Measurements from ENCODE around the gene SLC25A38. TPM values are rescaled to one million over a fixed set of nuclear protein-coding genes. Genes with fewer than 3 reads are reported as not detected.

The SLC25A38 gene
- total RNA-seq, 1 donor from 2014 or later, result 21.1 TPM

DNA sequence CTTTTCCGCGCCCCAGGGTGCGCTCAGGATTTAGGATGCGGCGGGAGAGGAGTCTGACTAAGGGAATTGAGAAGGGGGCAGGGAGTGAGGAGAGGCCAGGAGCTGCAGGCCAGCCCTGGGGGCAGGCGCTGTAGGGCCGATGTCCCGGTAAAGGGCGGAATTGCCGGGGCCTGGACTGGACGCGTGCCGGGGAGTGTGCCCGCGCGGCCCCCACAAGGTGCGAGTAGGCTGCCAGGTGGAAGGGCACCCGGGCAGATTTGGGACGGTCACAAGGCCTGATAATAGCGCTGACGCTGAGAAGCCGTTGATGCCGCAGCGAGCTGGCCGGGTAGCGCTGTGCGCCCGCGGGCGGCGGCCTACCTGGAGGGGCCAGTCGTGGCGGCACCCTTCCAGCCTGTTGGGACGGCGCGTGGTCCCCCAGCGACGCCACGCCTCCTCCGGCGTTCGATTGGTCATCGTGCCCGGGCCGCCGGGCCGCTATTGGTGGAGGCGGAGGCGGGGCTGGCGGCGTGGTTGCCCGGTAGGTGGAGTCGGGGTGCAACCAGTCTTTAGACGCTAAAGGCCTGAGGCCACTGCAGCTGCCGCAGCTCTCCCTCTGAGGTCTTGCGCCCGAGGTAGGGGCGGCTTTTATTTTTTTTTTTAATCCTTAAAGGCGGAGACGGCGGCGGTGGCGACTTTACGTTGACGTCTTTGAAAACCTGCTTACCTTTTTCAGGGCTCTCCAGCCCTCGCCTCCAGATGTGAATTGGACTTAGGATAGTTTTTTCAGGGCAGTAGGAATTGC lies 903 bp downstream of the SLC25A38 start:
- Mint-ChIP-seq H3K4me1 (ENCODE audit: low read depth, unreplicated experiment) (peaks cover 7% of the 10 kb centered on the region), H3K9me3 (ENCODE audit: unreplicated experiment) (peaks cover 3% of the 10 kb centered on the region), H3K4me3 (ENCODE audit: unreplicated experiment) (peak overlapping the region; percentile 98), H3K36me3 (ENCODE audit: unreplicated experiment) (no peaks in the 10 kb centered on the region), H3K27me3 (ENCODE audit: unreplicated experiment) (peaks cover 5% of the 10 kb centered on the region), H3K27ac (ENCODE audit: unreplicated experiment) (peak overlapping the region; percentile 97)
- peak; percentile 99 for DNase-seq
- TF ChIP-seq, protein P1, sequence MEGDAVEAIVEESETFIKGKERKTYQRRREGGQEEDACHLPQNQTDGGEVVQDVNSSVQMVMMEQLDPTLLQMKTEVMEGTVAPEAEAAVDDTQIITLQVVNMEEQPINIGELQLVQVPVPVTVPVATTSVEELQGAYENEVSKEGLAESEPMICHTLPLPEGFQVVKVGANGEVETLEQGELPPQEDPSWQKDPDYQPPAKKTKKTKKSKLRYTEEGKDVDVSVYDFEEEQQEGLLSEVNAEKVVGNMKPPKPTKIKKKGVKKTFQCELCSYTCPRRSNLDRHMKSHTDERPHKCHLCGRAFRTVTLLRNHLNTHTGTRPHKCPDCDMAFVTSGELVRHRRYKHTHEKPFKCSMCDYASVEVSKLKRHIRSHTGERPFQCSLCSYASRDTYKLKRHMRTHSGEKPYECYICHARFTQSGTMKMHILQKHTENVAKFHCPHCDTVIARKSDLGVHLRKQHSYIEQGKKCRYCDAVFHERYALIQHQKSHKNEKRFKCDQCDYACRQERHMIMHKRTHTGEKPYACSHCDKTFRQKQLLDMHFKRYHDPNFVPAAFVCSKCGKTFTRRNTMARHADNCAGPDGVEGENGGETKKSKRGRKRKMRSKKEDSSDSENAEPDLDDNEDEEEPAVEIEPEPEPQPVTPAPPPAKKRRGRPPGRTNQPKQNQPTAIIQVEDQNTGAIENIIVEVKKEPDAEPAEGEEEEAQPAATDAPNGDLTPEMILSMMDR (IDR thresholded peaks at IDR 0.05; ENCODE audit: partially characterized antibody, unreplicated experiment), result no peak

DNA sequence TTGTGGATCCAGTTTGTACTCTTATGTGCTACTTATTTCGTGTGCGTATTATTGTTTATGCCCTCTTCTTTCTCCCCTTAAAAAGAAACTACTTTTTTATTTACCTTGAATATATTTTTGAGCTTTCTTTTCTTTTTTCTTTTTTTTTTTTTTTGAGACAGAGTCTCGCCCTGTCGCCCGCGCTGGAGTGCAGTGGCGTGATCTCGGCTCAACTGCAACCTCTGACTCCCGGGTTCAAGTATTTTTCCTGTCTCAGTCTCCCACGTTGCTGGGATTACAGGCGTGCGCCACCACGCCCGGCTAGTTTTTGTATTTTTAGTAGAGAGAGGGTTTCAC lies 1.5 kb downstream of the SLC25A38 start:
- peaks cover 7% of the 10 kb centered on the region for H3K4me1 Mint-ChIP-seq (ENCODE audit: low read depth, unreplicated experiment)
- peak overlapping the region; percentile 69 for H3K27ac Mint-ChIP-seq (ENCODE audit: unreplicated experiment)
- peak overlapping the region; percentile 79 for H3K4me3 Mint-ChIP-seq (ENCODE audit: unreplicated experiment)
- no peaks in the 10 kb centered on the region for H3K36me3 Mint-ChIP-seq (ENCODE audit: unreplicated experiment)
- TF ChIP-seq, protein P1 (IDR thresholded peaks at IDR 0.05; ENCODE audit: partially characterized antibody, unreplicated experiment), result no peak
- no peak for DNase-seq
- H3K27me3 Mint-ChIP-seq (ENCODE audit: unreplicated experiment), result peaks cover 5% of the 10 kb centered on the region
- H3K9me3 Mint-ChIP-seq (ENCODE audit: unreplicated experiment), result peaks cover 3% of the 10 kb centered on the region

DNA sequence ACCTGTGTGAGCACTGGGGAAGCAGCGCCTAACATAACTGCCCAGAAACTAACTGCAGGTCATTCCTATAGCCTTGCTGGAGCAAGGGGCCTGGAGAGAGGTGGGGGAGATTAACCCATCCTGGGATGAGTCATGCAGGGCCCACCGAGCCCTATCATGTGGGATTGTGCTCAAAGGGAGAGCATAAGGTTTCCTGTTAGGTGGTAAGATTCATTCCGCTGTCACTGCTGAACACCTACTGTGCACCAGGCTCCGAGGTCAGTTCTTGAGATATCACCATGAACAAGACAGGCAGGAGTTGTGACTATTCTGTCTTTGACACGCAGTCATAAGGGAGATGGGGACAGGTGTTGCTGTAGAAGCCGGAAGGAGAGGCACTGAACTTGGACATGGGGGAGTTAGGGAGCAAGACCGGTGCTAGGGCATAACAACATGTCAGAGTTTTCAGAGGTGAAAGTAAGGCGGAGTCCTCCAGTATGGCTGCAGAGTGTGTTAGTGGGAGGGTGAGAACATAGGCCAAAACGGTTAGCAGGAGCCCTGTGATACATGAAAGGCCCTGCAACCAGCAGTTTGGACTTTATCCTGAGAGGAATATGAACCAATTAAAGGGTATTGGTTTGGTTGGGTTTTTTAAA lies 2.4 kb downstream of the SLC25A38 start:
- H3K27ac Mint-ChIP-seq (ENCODE audit: unreplicated experiment), result peak overlapping the region; percentile 24
- H3K4me1 Mint-ChIP-seq (ENCODE audit: low read depth, unreplicated experiment), result peaks cover 7% of the 10 kb centered on the region
- no peak for DNase-seq
- H3K27me3 Mint-ChIP-seq (ENCODE audit: unreplicated experiment), result peaks cover 5% of the 10 kb centered on the region
- TF ChIP-seq, protein P1 (IDR thresholded peaks at IDR 0.05; ENCODE audit: partially characterized antibody, unreplicated experiment), result no peak
- H3K4me3 Mint-ChIP-seq (ENCODE audit: unreplicated experiment), result peak overlapping the region; percentile 79
- H3K9me3 Mint-ChIP-seq (ENCODE audit: unreplicated experiment), result peaks cover 3% of the 10 kb centered on the region
- no peaks in the 10 kb centered on the region for H3K36me3 Mint-ChIP-seq (ENCODE audit: unreplicated experiment)

DNA sequence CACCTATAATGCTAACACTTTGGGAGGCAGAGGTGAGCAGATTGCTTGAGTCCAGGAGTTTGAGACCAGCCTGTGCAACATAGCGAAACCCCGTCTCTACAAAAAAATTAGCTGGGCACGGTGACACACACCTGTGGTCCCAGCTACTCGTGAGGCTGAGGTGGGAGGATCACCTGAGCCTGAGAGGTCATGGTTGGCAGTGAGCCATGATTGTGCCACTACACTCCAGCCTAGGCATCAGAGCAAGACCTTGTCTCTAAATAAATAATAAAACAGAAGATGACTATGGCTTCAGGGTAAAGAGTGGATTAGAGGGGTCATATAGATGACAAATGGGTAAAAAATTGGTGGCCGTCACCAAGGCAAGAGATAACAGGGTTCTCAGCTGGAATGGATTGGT lies 3.1 kb downstream of the SLC25A38 start:
- Mint-ChIP-seq H3K4me3 (ENCODE audit: unreplicated experiment) (no peak overlapping the region), H3K27me3 (ENCODE audit: unreplicated experiment) (peaks cover 5% of the 10 kb centered on the region), H3K9me3 (ENCODE audit: unreplicated experiment) (peaks cover 3% of the 10 kb centered on the region), H3K27ac (ENCODE audit: unreplicated experiment) (no peak overlapping the region), H3K4me1 (ENCODE audit: low read depth, unreplicated experiment) (peaks cover 7% of the 10 kb centered on the region), H3K36me3 (ENCODE audit: unreplicated experiment) (no peaks in the 10 kb centered on the region)
- TF ChIP-seq, protein P1 (IDR thresholded peaks at IDR 0.05; ENCODE audit: partially characterized antibody, unreplicated experiment), result no peak
- DNase-seq, result no peak

DNA sequence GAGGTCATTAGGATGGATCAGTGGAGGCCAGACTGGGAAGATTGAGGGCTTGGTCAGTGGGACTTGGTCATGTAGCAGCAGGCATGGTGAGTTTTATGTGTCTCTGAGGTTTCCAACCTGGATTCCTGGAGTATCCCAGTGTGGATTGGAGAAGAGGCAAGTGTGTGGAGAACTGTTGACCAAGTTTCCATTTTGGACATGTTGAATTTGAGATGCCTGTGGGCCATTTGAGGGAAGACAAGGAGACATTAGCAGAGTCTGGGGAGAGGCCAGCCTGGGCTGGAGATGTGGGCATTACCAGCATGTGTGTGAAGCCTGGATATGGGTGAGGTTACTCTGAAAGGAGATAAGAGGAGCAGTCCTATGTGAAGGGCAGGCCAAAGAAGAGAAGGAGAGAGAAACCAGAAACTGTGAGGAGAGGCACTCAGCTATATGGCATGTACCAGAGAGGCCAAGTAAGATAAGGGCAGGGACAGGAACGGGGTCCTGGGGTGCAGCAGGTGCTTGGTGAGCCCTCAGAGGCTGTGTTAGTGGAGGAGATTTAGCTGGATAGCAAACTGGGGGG lies 4.3 kb downstream of the SLC25A38 start:
- DNase-seq, result no peak
- no peaks in the 10 kb centered on the region for H3K36me3 Mint-ChIP-seq (ENCODE audit: unreplicated experiment)
- H3K27ac Mint-ChIP-seq (ENCODE audit: unreplicated experiment), result no peak overlapping the region
- no peak overlapping the region for H3K4me3 Mint-ChIP-seq (ENCODE audit: unreplicated experiment)
- H3K4me1 Mint-ChIP-seq (ENCODE audit: low read depth, unreplicated experiment), result peaks cover 7% of the 10 kb centered on the region
- peaks cover 5% of the 10 kb centered on the region for H3K27me3 Mint-ChIP-seq (ENCODE audit: unreplicated experiment)
- H3K9me3 Mint-ChIP-seq (ENCODE audit: unreplicated experiment), result peaks cover 3% of the 10 kb centered on the region
- TF ChIP-seq, protein P1 (IDR thresholded peaks at IDR 0.05; ENCODE audit: partially characterized antibody, unreplicated experiment), result no peak

Measured in glutamatergic neuron (in vitro differentiated cells).